Stimulated activated CD4-positive, alpha-beta T cell treated with anti-CD3 and anti-CD28 coated beads, Interleukin-15, amount 100 ng/mL, for 1 hour (primary cell): ENCODE results near the gene ASB11.

ENCODE experiments used
- DNase-seq, 2 donors: peaks; one replicate each; pipeline ENCODE4 v3.0.0-alpha.2; 2020; ENCODE audit warnings: low read depth in 1 of 2, low spot score in 1 of 2

Gene ASB11

GRCh38 chrX:15235001-15235400 lies 80.4 kb downstream of the ASB11 start:
- DNase-seq, result no peak

- DNase-seq, result no peak
These were observed 81.9 kb downstream of the ASB11 start for GRCh38 chrX:15233416-15234015.
